H1 (cell line): ENCODE results near the gene WDR33. TPM values are rescaled to one million over a fixed set of nuclear protein-coding genes. Genes with fewer than 3 reads are reported as not detected.

Experiments
- CTCF ChIA-PET: fragments of 300-600 bp; sonication (Branson Sonifier 250); formaldehyde crosslinking; loops from one replicate; lab custom pipeline; 2021; ENCODE audit not compliant: partially characterized antibody; lab: Charles Lee
- POLR2A ChIA-PET: fragments of 300-600 bp; sonication (Branson Sonifier 250); formaldehyde crosslinking; loops from one replicate; lab custom pipeline; 2021; ENCODE audit warnings: inconsistent platforms; ENCODE audit not compliant: partially characterized antibody; lab: Charles Lee
- DNase-seq, 2 experiments: peaks; one replicate each; pipeline versions ENCODE4 v3.0.0 to v3.0.0-alpha.2; 2010 to 2022; ENCODE audit warnings: low spot score in 2 of 2, low read depth in 1 of 2, mixed read lengths in 1 of 2
- FAIRE-seq: peaks from 2 replicates; lab custom pipeline; 2011; peaks lifted over from hg19 to GRCh38; lab: Jason Lieb, UNC
- H2AFZ ChIP-seq: 2 replicates; pipeline ENCODE4 v1.8.1; 2012; ENCODE audit warnings: low read length, inconsistent platforms
- H2AK5ac ChIP-seq: 2 replicates; pipeline ENCODE4 v1.6.1; 2013; ENCODE audit warnings: low read depth, low read length
- H2BK120ac ChIP-seq: replicated peaks from 2 replicates; pipeline ENCODE3; 2013; ENCODE audit warnings: low read depth, low read length, inconsistent platforms
- H2BK12ac ChIP-seq: 2 replicates; pipeline ENCODE4 v1.6.1; 2013; ENCODE audit warnings: low read depth, low read length
- H2BK15ac ChIP-seq: 2 replicates; pipeline ENCODE4 v1.6.1; 2013; ENCODE audit warnings: low read length
- H2BK20ac ChIP-seq: 2 replicates; pipeline ENCODE4 v1.6.1; 2013; ENCODE audit warnings: low read length
- H2BK5ac ChIP-seq: 2 replicates; pipeline ENCODE4 v1.6.1; 2013; ENCODE audit warnings: low read depth, low read length
- H3K14ac ChIP-seq: 2 replicates; pipeline ENCODE4 v1.6.1; 2013; ENCODE audit warnings: inconsistent platforms; ENCODE audit not compliant: insufficient read length
- H3K18ac ChIP-seq: 2 replicates; pipeline ENCODE4 v1.6.1; 2013; ENCODE audit warnings: low read length; ENCODE audit errors: extremely low read depth
- H3K23ac ChIP-seq: 2 replicates; pipeline ENCODE4 v1.6.1; 2013; ENCODE audit warnings: inconsistent platforms; ENCODE audit not compliant: insufficient read length
- H3K23me2 ChIP-seq: 2 replicates; pipeline ENCODE4 v1.6.1; 2013; ENCODE audit warnings: low read depth, low read length
- H3K27ac ChIP-seq: 2 replicates; pipeline ENCODE4 v1.6.1; 2011; ENCODE audit warnings: low read depth, low read length, inconsistent platforms
- H3K27me3 ChIP-seq, 4 experiments: replicated peaks in 1 of 4; 1 replicate in 1 of 4; 2 replicates in 3 of 4; pipeline versions ENCODE4 v1.6.1 to v1.8.1; 2011 to 2013; ENCODE audit warnings: low read length in 3 of 4, mild to moderate bottlenecking in 3 of 4, inconsistent platforms in 2 of 4, mixed read lengths in 2 of 4, moderate library complexity in 1 of 4; ENCODE audit not compliant: control insufficient read depth in 3 of 4, insufficient read depth in 3 of 4; ENCODE audit errors: extremely low read depth in 1 of 4
- H3K36me3 ChIP-seq, 4 experiments: 2 replicates each; pipeline versions ENCODE4 v1.6.1 to v1.8.1; 2011 to 2013; ENCODE audit warnings: mild to moderate bottlenecking in 4 of 4, low read length in 3 of 4, moderate library complexity in 2 of 4, control low read depth in 1 of 4, inconsistent platforms in 1 of 4; ENCODE audit not compliant: insufficient read depth in 4 of 4, control insufficient read depth in 2 of 4
- H3K4ac ChIP-seq: replicated peaks from 2 replicates; pipeline ENCODE3; 2013; ENCODE audit warnings: low read length, low read depth, mixed read lengths, inconsistent platforms; ENCODE audit not compliant: insufficient read length
- H3K4me1 ChIP-seq, 4 experiments: replicated peaks in 1 of 4; 1 replicate in 1 of 4; 2 replicates in 3 of 4; pipeline versions ENCODE4 v1.6.1 to v1.8.1; 2011 to 2013; ENCODE audit warnings: low read length in 3 of 4, inconsistent platforms in 2 of 4, mixed read lengths in 1 of 4; ENCODE audit not compliant: insufficient read depth in 4 of 4, control insufficient read depth in 3 of 4
- H3K4me2 ChIP-seq, 2 experiments: 2 replicates each; pipeline versions ENCODE4 v1.6.1 to v1.8.1; 2011 to 2013; ENCODE audit warnings: low read depth in 2 of 2, low read length in 2 of 2, control low read depth in 1 of 2, inconsistent platforms in 1 of 2, mild to moderate bottlenecking in 1 of 2; ENCODE audit not compliant: insufficient read depth in 1 of 2
- H3K4me3 ChIP-seq, 4 experiments: fragments of 200-600, 300-600 bp in 1 of 4; sonication (generic), shearing (Covaris generic), sonication (Bioruptor Twin) in 1 of 4; 2 replicates each; pipeline versions ENCODE4 v1.5.1 to v1.8.1; 2011 to 2016; ENCODE audit warnings: low read length in 4 of 4, low read depth in 3 of 4, control low read depth in 2 of 4, inconsistent platforms in 2 of 4, mild to moderate bottlenecking in 2 of 4, mixed read lengths in 1 of 4, moderate library complexity in 1 of 4; ENCODE audit not compliant: insufficient read depth in 2 of 4; ENCODE audit errors: extremely low read depth in 1 of 4
- H3K56ac ChIP-seq: replicated peaks from 2 replicates; pipeline ENCODE3; 2013; ENCODE audit warnings: low read depth, mild to moderate bottlenecking, mixed read lengths, low read length, inconsistent platforms; ENCODE audit not compliant: insufficient read length
- H3K79me1 ChIP-seq: 2 replicates; pipeline ENCODE4 v1.6.1; 2013; ENCODE audit warnings: low read depth, low read length, control low read depth
- H3K79me2 ChIP-seq, 2 experiments: 2 replicates each; pipeline versions ENCODE4 v1.6.1 to v1.8.1; 2012 to 2013; ENCODE audit warnings: low read length in 2 of 2, mild to moderate bottlenecking in 2 of 2, inconsistent platforms in 1 of 2; ENCODE audit not compliant: insufficient read depth in 2 of 2, control insufficient read depth in 1 of 2
- H3K9ac ChIP-seq, 4 experiments: replicated peaks in 1 of 4; 1 replicate in 1 of 4; 2 replicates in 3 of 4; pipeline versions ENCODE4 v1.6.1 to v1.8.1; 2011 to 2013; ENCODE audit warnings: low read depth in 3 of 4, low read length in 3 of 4, control low read depth in 2 of 4, mild to moderate bottlenecking in 2 of 4, moderate library complexity in 2 of 4, inconsistent platforms in 1 of 4; ENCODE audit errors: extremely low read depth in 1 of 4
- H3K9me3 ChIP-seq, 2 experiments: 2 replicates each; pipeline versions ENCODE4 v1.6.1 to v1.8.1; 2012 to 2013; ENCODE audit warnings: mild to moderate bottlenecking in 2 of 2, moderate library complexity in 2 of 2, control low read depth in 1 of 2, inconsistent platforms in 1 of 2, low read depth in 1 of 2, low read length in 1 of 2, mixed read lengths in 1 of 2; ENCODE audit not compliant: insufficient read depth in 2 of 2
- H4K20me1 ChIP-seq, 2 experiments: replicated peaks in 1 of 2; 2 replicates each; pipeline versions ENCODE3 to v1.8.1; 2011 to 2013; ENCODE audit warnings: inconsistent platforms in 2 of 2, low read length in 2 of 2, mild to moderate bottlenecking in 1 of 2; ENCODE audit not compliant: insufficient read depth in 2 of 2, control insufficient read depth in 1 of 2
- H4K5ac ChIP-seq: 2 replicates; pipeline ENCODE4 v1.6.1; 2013; ENCODE audit warnings: low read length, low read depth, mixed read lengths, inconsistent platforms; ENCODE audit not compliant: insufficient read length
- H4K8ac ChIP-seq: 2 replicates; pipeline ENCODE4 v1.8.0; 2013; ENCODE audit warnings: mild to moderate bottlenecking, moderate library complexity, low read length, inconsistent platforms; ENCODE audit not compliant: insufficient read depth; ENCODE audit errors: extremely low read depth
- H4K91ac ChIP-seq: replicated peaks from 2 replicates; pipeline ENCODE3; 2013; ENCODE audit warnings: low read length, mixed read lengths, inconsistent platforms; ENCODE audit not compliant: insufficient read length
- BCL11A ChIP-seq, 2 experiments: IDR thresholded peaks; one replicate each; pipeline ENCODE4 v1.6.1; 2011; ENCODE audit warnings: low read depth in 2 of 2, low read length in 2 of 2, mild to moderate bottlenecking in 2 of 2
- NANOG ChIP-seq: IDR thresholded peaks from 2 replicates; pipeline ENCODE4 v1.6.1; 2011; ENCODE audit warnings: low read length, low read depth, mild to moderate bottlenecking, inconsistent platforms; ENCODE audit not compliant: insufficient read depth, poor library complexity, severe bottlenecking
- POLR2AphosphoS5 ChIP-seq: IDR thresholded peaks from 2 replicates; pipeline ENCODE4 v1.6.1; 2011; ENCODE audit warnings: low read depth, low read length
- RBBP5 ChIP-seq: IDR thresholded peaks from 2 replicates; pipeline ENCODE4 v1.7.1; 2012; ENCODE audit warnings: low read depth, mild to moderate bottlenecking, inconsistent platforms, low read length, moderate library complexity, borderline replicate concordance
- TCF12 ChIP-seq: IDR thresholded peaks from 2 replicates; pipeline ENCODE4 v1.6.1; 2011; ENCODE audit warnings: low read depth, mild to moderate bottlenecking, low read length
- TEAD4 ChIP-seq: IDR thresholded peaks from 2 replicates; pipeline ENCODE4 v1.6.1; 2012; ENCODE audit warnings: low read depth, low read length, inconsistent platforms, mixed read lengths
- WGBS, 2 experiments: shearing (Covaris generic) in 1 of 2; methylation state at CpG; one replicate each; pipeline versions ENCODE4 v1.1.6 to v1.1.7; 2013 to 2015; ENCODE audit warnings: low lambda C conversion rate in 2 of 2, mixed read lengths in 2 of 2, inconsistent platforms in 1 of 2, low coverage in 1 of 2, missing lambda C conversion rate in 1 of 2; ENCODE audit not compliant: insufficient replicate concordance in 2 of 2, insufficient coverage in 1 of 2, insufficient read length in 1 of 2; ENCODE audit errors: extremely low coverage in 1 of 2, missing lambda C conversion rate in 1 of 2; 5-methylcytosine and 5-hydroxymethylcytosine counted together
- polyA plus RNA-seq, 7 experiments: library from polyadenylated mRNA; depleted of rRNA in 3 of 7; stranded (reverse) in 5 of 7; unstranded in 2 of 7; fragments of >200 nt in 5 of 7; fragments of 200-250 nt in 2 of 7; gene quantifications; 1 replicate in 5 of 7; 2 replicates in 1 of 7; 4 replicates in 1 of 7; pipeline versions ENCODE4 v1.2.1 to v1.2.3, GENCODE V29; 2011 to 2013; ENCODE audit warnings: missing spikeins in 2 of 7, mixed read lengths in 2 of 7
- total RNA-seq: library from RNA; stranded (reverse); fragmentation: NEBNext Ultra II Directional; extraction: Animal tissue kit (Norgen Biotek cat#: 25700); gene quantifications from 2 replicates; pipeline ENCODE4 v1.2.1, GENCODE V29; 2021

WDR33 gene
- total and polyA plus RNA-seq, 2 of the 8 experiments (the other 6 are each of a cell fraction or from before 2014, with no cell fraction given) = 18.1 to 82.7 TPM

GRCh38 chr2:127657232-127657595 is 153.8 kb downstream of the WDR33 start:
- Histone ChIP-seq H2BK15ac (no peak overlapping the region), H3K14ac (no peak overlapping the region), H3K27me3 (peaks cover 0 to 2% (median 0%) of the 10 kb centered on the region in 4 experiments; a peak in 1 of 7 replicates), H4K8ac (peak overlapping the region; percentile 75), H2AK5ac (no peak overlapping the region), H3K4me1 (no peaks in the 10 kb centered on the region; a peak in 3 of 7 replicates), H2BK20ac (no peak overlapping the region), H3K36me3 (no peaks in the 10 kb centered on the region), H3K4ac (no peak overlapping the region), H3K79me1 (no peaks in the 10 kb centered on the region), H3K9ac (no peak overlapping the region), H4K5ac (no peak overlapping the region), H3K18ac (no peak overlapping the region), H2BK120ac (no peak overlapping the region), H4K91ac (no peak overlapping the region), H3K23ac (no peak overlapping the region), H3K23me2 (no peaks in the 10 kb centered on the region), H3K4me2 (no peak overlapping the region), H4K20me1 (peaks cover 0 to 1% of the 10 kb centered on the region in 2 experiments), H3K79me2 (no peaks in the 10 kb centered on the region), H2AFZ (no peak overlapping the region), H2BK12ac (no peak overlapping the region), H2BK5ac (no peak overlapping the region), H3K4me3 (no peak overlapping the region), H3K27ac (no peak overlapping the region), H3K56ac (no peak overlapping the region), H3K9me3 (no peaks in the 10 kb centered on the region)
- FAIRE-seq (no peak), DNase-seq (no peak)
- ChIA-PET POLR2A (no interaction called here), CTCF (interaction anchor here (1.8 kb wide), 1 partner anchor 66 kb away, joined by 7 read pairs; no protein-coding TSS in a partner anchor)
- WGBS, 2 experiments = 94% methylated on average over 11 of the region's 17 CpGs; no CpG with 5 or more reads in 1 of the 2 experiments
- TF ChIP-seq TEAD4 = no peak
- TF ChIP-seq NANOG = no peak
- TF ChIP-seq POLR2AphosphoS5 = no peak
- TF ChIP-seq BCL11A (IDR thresholded peaks at IDR 0.05; ENCODE audit: low read depth in 2 of 2, low read length in 2 of 2) = no peak
- TF ChIP-seq TCF12 = no peak
- TF ChIP-seq RBBP5 = no peak
